Measurements from ENCODE around the gene PIM2.

PIM2 gene

GRCh38 chrX:48911412-48912182 is 7.2 kb downstream of the PIM2 start, which contains the start of gene SLC35A2:
Gene SLC35A2 (minus strand): TSS chrX:48911646. CDS start chrX:48911636, 10 bp downstream.
- DNase-seq: peak; percentile 92

GRCh38 chrX:48910926-48911411 is 7.9 kb downstream of the PIM2 start:
- no peak for DNase-seq
- in situ Hi-C loops (cut with MboI; ENCODE audit: low pct_unique_long_range_greater_than_20kb, low sequenced_read_pairs): no loop called here

More at GRCh38 chrX:48911412-48912182, 7.2 kb downstream of the PIM2 start, which contains the start of gene SLC35A2:
- in situ Hi-C loops (cut with MboI; ENCODE audit: low pct_unique_long_range_greater_than_20kb, low sequenced_read_pairs): no loop called here

GRCh38 chrX:48909703-48910294 is 9.0 kb downstream of the PIM2 start:
- DNase-seq: no peak
- in situ Hi-C loops (cut with MboI; ENCODE audit: low pct_unique_long_range_greater_than_20kb, low sequenced_read_pairs): no loop called here

GRCh38 chrX:48908600-48908999 is 10.2 kb downstream of the PIM2 start:
- DNase-seq: no peak

GRCh38 chrX:48905090-48905790 is 13.6 kb downstream of the PIM2 start:
- in situ Hi-C loops (cut with MboI; ENCODE audit: low pct_unique_long_range_greater_than_20kb, low sequenced_read_pairs): no loop called here
- DNase-seq: no peak

More at GRCh38 chrX:48908600-48908999, 10.2 kb downstream of the PIM2 start:
- in situ Hi-C loops (cut with MboI; ENCODE audit: low pct_unique_long_range_greater_than_20kb, low sequenced_read_pairs): no loop called here

- in situ Hi-C loops (cut with MboI; ENCODE audit: low pct_unique_long_range_greater_than_20kb, low sequenced_read_pairs): no loop called here
- no peak for DNase-seq
These were observed 14.2 kb downstream of the PIM2 start for GRCh38 chrX:48904626-48905025.

- no peak for DNase-seq
- in situ Hi-C loops (cut with MboI; ENCODE audit: low pct_unique_long_range_greater_than_20kb, low sequenced_read_pairs): no loop called here
These were observed 14.6 kb downstream of the PIM2 start for GRCh38 chrX:48904180-48904579.

- in situ Hi-C loops (cut with MboI; ENCODE audit: low pct_unique_long_range_greater_than_20kb, low sequenced_read_pairs): no loop called here
- DNase-seq: no peak
These were observed 15.5 kb downstream of the PIM2 start for GRCh38 chrX:48903290-48903689.

- in situ Hi-C loops (cut with MboI; ENCODE audit: low pct_unique_long_range_greater_than_20kb, low sequenced_read_pairs): no loop called here
- DNase-seq: no peak
These were observed 16.0 kb downstream of the PIM2 start for GRCh38 chrX:48902776-48903175.

GRCh38 chrX:48902135-48902534 is 16.7 kb downstream of the PIM2 start:
- DNase-seq: no peak
- in situ Hi-C loops (cut with MboI; ENCODE audit: low pct_unique_long_range_greater_than_20kb, low sequenced_read_pairs): no loop called here

GRCh38 chrX:48901069-48901468 is 17.8 kb downstream of the PIM2 start:
- in situ Hi-C loops (cut with MboI; ENCODE audit: low pct_unique_long_range_greater_than_20kb, low sequenced_read_pairs): no loop called here
- DNase-seq: no peak

- in situ Hi-C loops (cut with MboI; ENCODE audit: low pct_unique_long_range_greater_than_20kb, low sequenced_read_pairs): no loop called here
- DNase-seq: no peak
These were observed 19.8 kb downstream of the PIM2 start for GRCh38 chrX:48899078-48899410.

- peak; percentile 98 for DNase-seq
- in situ Hi-C loops (cut with MboI; ENCODE audit: low pct_unique_long_range_greater_than_20kb, low sequenced_read_pairs): no loop called here
These were observed 21.1 kb downstream of the PIM2 start, which contains the start of the genes PQBP1 and TIMM17B for GRCh38 chrX:48897625-48898306. Gene PQBP1 (plus strand): TSS chrX:48897930. CDS start chrX:48898510, 580 bp downstream. Gene TIMM17B (minus strand): TSS chrX:48897768. CDS start chrX:48897749, 19 bp downstream.

GRCh38 chrX:48897157-48897624 is 21.6 kb downstream of the PIM2 start:
- in situ Hi-C loops (cut with MboI; ENCODE audit: low pct_unique_long_range_greater_than_20kb, low sequenced_read_pairs): no loop called here
- peak; percentile 94 for DNase-seq

GRCh38 chrX:48896611-48897011 is 22.2 kb downstream of the PIM2 start:
- in situ Hi-C loops (cut with MboI; ENCODE audit: low pct_unique_long_range_greater_than_20kb, low sequenced_read_pairs): no loop called here
- peak; percentile 86 for DNase-seq

GRCh38 chrX:48894891-48895290 is 23.9 kb downstream of the PIM2 start:
- in situ Hi-C loops (cut with MboI; ENCODE audit: low pct_unique_long_range_greater_than_20kb, low sequenced_read_pairs): no loop called here
- DNase-seq: no peak

- in situ Hi-C loops (cut with MboI; ENCODE audit: low pct_unique_long_range_greater_than_20kb, low sequenced_read_pairs): no loop called here
- no peak for DNase-seq
These were observed 25.1 kb downstream of the PIM2 start for GRCh38 chrX:48893556-48894348.

GRCh38 chrX:48892896-48893295 is 25.9 kb downstream of the PIM2 start:
- in situ Hi-C loops (cut with MboI; ENCODE audit: low pct_unique_long_range_greater_than_20kb, low sequenced_read_pairs): no loop called here

More at GRCh38 chrX:48892896-48893295, 25.9 kb downstream of the PIM2 start:
- DNase-seq: no peak

All from KBM-7 (cell line).